ENCODE results near the gene PRKCZ. TPM values are rescaled to one million over a fixed set of nuclear protein-coding genes. Genes with fewer than 3 reads are reported as not detected.

Gene PRKCZ
- total and polyA plus RNA-seq, 2 of the 4 experiments (the other 2 are of a cell fraction) = 2.0 to 3.5 TPM

- Histone ChIP-seq H4K20me1 (ENCODE audit: insufficient read depth, low read length) (no peaks in the 10 kb centered on the region), H3K4ac (ENCODE audit: low read depth, low read length) (no peak overlapping the region), H2BK120ac (ENCODE audit: low read depth, low read length) (no peak overlapping the region), H3K27me3 (ENCODE audit: control insufficient read depth, insufficient read depth, low read length) (no peaks in the 10 kb centered on the region; the same call in 1 of the 2 replicates), H3K9me1 (ENCODE audit: insufficient read depth, low read length) (0 out of 2 replicates have a peak, but pooled peaks cover 4% of the 10 kb centered on the region), H3K36me3 (ENCODE audit: control insufficient read depth, insufficient read depth, low read length) (no peaks in the 10 kb centered on the region), H4K5ac (ENCODE audit: low read depth, low read length) (no peak overlapping the region), H3K79me1 (ENCODE audit: low read depth in 1 of 2, low read length in 2 of 2) (no peaks in the 10 kb centered on the region), H4K91ac (ENCODE audit: insufficient read depth, low read depth, low read length) (no peak overlapping the region), H3K14ac (replicated peaks; ENCODE audit: low read depth, low read length) (no peak overlapping the region), H3K4me3 (ENCODE audit: insufficient read depth, low read depth, low read length) (no peak overlapping the region), H3K23ac (ENCODE audit: low read depth, low read length) (no peak overlapping the region), H2BK20ac (ENCODE audit: low read depth, low read length) (no peak overlapping the region), H3K9me3 (ENCODE audit: control insufficient read depth, insufficient read depth, low read length) (no peaks in the 10 kb centered on the region), H3K56ac (ENCODE audit: extremely low read depth, insufficient read depth, low read length) (no peak overlapping the region), H2AK5ac (ENCODE audit: low read depth, low read length) (no peak overlapping the region), H3K18ac (ENCODE audit: low read depth, low read length) (no peak overlapping the region), H3K9ac (ENCODE audit: low read depth, low read length) (no peak overlapping the region), H3K4me1 (ENCODE audit: control insufficient read depth, insufficient read depth, low read length) (no peaks in the 10 kb centered on the region), H3K27ac (ENCODE audit: insufficient read depth, low read length) (no peak overlapping the region), H2AK9ac (replicated peaks; ENCODE audit: low read depth, low read length, poor library complexity) (peak overlapping the region; percentile 13), H4K8ac (ENCODE audit: low read depth in 2 of 2, low read length in 2 of 2) (no peak overlapping the region), H2BK5ac (ENCODE audit: low read depth, low read length, poor library complexity, severe bottlenecking) (no peak overlapping the region), H2BK15ac (ENCODE audit: low read depth, low read length) (no peak overlapping the region), H2AFZ (replicated peaks; ENCODE audit: low read length, poor library complexity) (no peak overlapping the region), H3K4me2 (ENCODE audit: low read depth, low read length) (no peak overlapping the region)
- POLR2A ChIA-PET (ENCODE audit: unreplicated experiment) = no interaction called here
- intact Hi-C loops (cut with micrococcal nuclease) (no loop called here), dilution Hi-C loops (cut with HindIII; ENCODE audit: low sequenced_read_pairs, unreplicated experiment) (no loop called here), in situ Hi-C loops (cut with MboI; ENCODE audit: low sequenced_read_pairs) (no loop called here)
- BruUV-seq (replicated peaks) = no TSS peak
- no peak for ATAC-seq (ENCODE audit: low read depth)
- no peak for DNase-seq
- CTCF ChIA-PET = interaction anchor here (0.5 kb wide), 1 partner anchor 414 kb away, joined by 4 read pairs; no protein-coding TSS in a partner anchor
- no peak for TF ChIP-seq RCOR1 (IDR thresholded peaks at IDR 0.05; ENCODE audit: insufficient replicate concordance, low read length)
- TF ChIP-seq BHLHE40 (IDR thresholded peaks at IDR 0.05; ENCODE audit: low read depth, low read length) = no peak
- TF ChIP-seq SMC3 (IDR thresholded peaks at IDR 0.05; ENCODE audit: low read depth, low read length) = no peak
- no peak for TF ChIP-seq CEBPB (IDR thresholded peaks at IDR 0.05; ENCODE audit: low read depth, low read length)
- no peak for TF ChIP-seq MXI1 (IDR thresholded peaks at IDR 0.05; ENCODE audit: borderline replicate concordance, low read depth, low read length)
- no peak for TF ChIP-seq MAFK (IDR thresholded peaks at IDR 0.05; ENCODE audit: low read depth, low read length)
- no peak for TF ChIP-seq MAZ (IDR thresholded peaks at IDR 0.05; ENCODE audit: borderline replicate concordance, low read depth, low read length)
- no peak for TF ChIP-seq USF2 (IDR thresholded peaks at IDR 0.05; ENCODE audit: low read depth, low read length)
- TF ChIP-seq CHD1 (IDR thresholded peaks at IDR 0.05; ENCODE audit: low read depth, low read length) = no peak
- TF ChIP-seq NFE2L2 (IDR thresholded peaks at IDR 0.05; ENCODE audit: low read depth, low read length) = no peak
- TF ChIP-seq POLR2A (IDR thresholded peaks at IDR 0.05; ENCODE audit: low read depth, low read length) = no peak
- no peak for TF ChIP-seq FOS (IDR thresholded peaks at IDR 0.05; ENCODE audit: low read depth, low read length)
- TF ChIP-seq ELK1 (IDR thresholded peaks at IDR 0.05; ENCODE audit: borderline replicate concordance, low read depth, low read length) = no peak
- no peak for TF ChIP-seq CTCF (conservative IDR thresholded peaks at IDR 0.05; ENCODE audit: low read depth, low read length)
- no peak for TF ChIP-seq RFX5 (IDR thresholded peaks at IDR 0.05; ENCODE audit: low read depth, low read length)
- no peak for TF ChIP-seq RAD21 (IDR thresholded peaks at IDR 0.05; ENCODE audit: low read length)
- 89% methylated on average over 4 of the region's 30 CpGs; no CpG with 5 or more reads in 1 of the 2 experiments for WGBS, 2 experiments (ENCODE audit: extremely low coverage in 2 of 2, insufficient read length in 1 of 2)
Observed at GRCh38 chr1:2143814-2144500, 93.7 kb downstream of the PRKCZ start.
